H1 (cell line): ENCODE data around the gene SLIRP. TPM values are rescaled to one million over a fixed set of nuclear protein-coding genes. Genes with fewer than 3 reads are reported as not detected.

Experiments used
- EGR1 ChIP-seq: IDR thresholded peaks from 2 replicates; pipeline ENCODE4 v1.6.1; 2011; ENCODE audit warnings: low read depth, low read length, borderline replicate concordance
- GABPA ChIP-seq: IDR thresholded peaks from 2 replicates; pipeline ENCODE4 v1.6.1; 2011; ENCODE audit warnings: mild to moderate bottlenecking, low read length, moderate library complexity, borderline replicate concordance; ENCODE audit not compliant: insufficient read depth
- KDM5A ChIP-seq: fragments of 200-600 bp; IDR thresholded peaks from 2 replicates; pipeline ENCODE4 v1.7.1; 2012; ENCODE audit warnings: mild to moderate bottlenecking, low read length, inconsistent platforms, mixed read lengths
- RBBP5 ChIP-seq: IDR thresholded peaks from 2 replicates; pipeline ENCODE4 v1.7.1; 2012; ENCODE audit warnings: low read depth, mild to moderate bottlenecking, inconsistent platforms, low read length, moderate library complexity, borderline replicate concordance
- RFX5 ChIP-seq: IDR thresholded peaks from 2 replicates; pipeline ENCODE4 v1.6.1; 2011; ENCODE audit warnings: low read depth, low read length, improper control_type of control experiment, borderline replicate concordance
- RXRA ChIP-seq: IDR thresholded peaks from 2 replicates; pipeline ENCODE4 v1.6.1; 2011; ENCODE audit warnings: low read depth, mild to moderate bottlenecking, low read length, moderate library complexity; ENCODE audit not compliant: insufficient read depth
- TBP ChIP-seq: IDR thresholded peaks from 2 replicates; pipeline ENCODE4 v1.6.1; 2011; ENCODE audit warnings: low read depth, low read length, improper control_type of control experiment
- polyA plus RNA-seq, 7 experiments: library from polyadenylated mRNA; depleted of rRNA in 3 of 7; stranded (reverse) in 5 of 7; unstranded in 2 of 7; fragments of >200 nt in 5 of 7; fragments of 200-250 nt in 2 of 7; gene quantifications; 1 replicate in 5 of 7; 2 replicates in 1 of 7; 4 replicates in 1 of 7; pipeline versions ENCODE4 v1.2.1 to v1.2.3, GENCODE V29; 2011 to 2013; ENCODE audit warnings: missing spikeins in 2 of 7, mixed read lengths in 2 of 7
- total RNA-seq: library from RNA; stranded (reverse); fragmentation: NEBNext Ultra II Directional; extraction: Animal tissue kit (Norgen Biotek cat#: 25700); gene quantifications from 2 replicates; pipeline ENCODE4 v1.2.1, GENCODE V29; 2021

SLIRP gene
- total and polyA plus RNA-seq, 2 of the 8 experiments (the other 6 are each of a cell fraction or from before 2014, with no cell fraction given) = 374 to 383 TPM

DNA sequence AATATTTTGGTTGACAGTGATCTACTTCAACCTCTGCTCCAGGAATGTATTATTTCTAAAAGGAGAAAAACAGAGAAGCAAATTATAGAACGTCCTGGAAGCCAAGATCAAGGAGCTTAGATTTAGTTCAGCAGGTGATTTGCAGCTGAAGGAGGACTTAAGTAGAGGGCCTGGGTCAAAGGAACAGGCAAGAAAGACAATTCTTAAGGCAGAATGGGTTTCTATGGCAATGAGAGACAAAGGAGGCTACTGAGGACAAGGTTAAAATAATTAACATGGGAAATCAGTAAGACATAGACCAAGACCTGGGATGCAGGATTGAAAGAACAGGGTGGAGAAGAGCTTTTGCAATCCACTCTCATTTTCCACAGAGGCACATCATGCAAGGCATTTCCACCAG lies 55.4 kb downstream of the SLIRP start (continued):
- TF ChIP-seq RXRA (no peak), RBBP5 (no peak), RFX5 (no peak), KDM5A (no peak), GABPA (no peak), TBP (no peak), EGR1 (no peak)
